ENCODE data around the gene CFAP58. TPM values are rescaled to one million over a fixed set of nuclear protein-coding genes. Genes with fewer than 3 reads are reported as not detected.

The CFAP58 gene
- total and polyA plus RNA-seq, 2 of the 13 experiments (the other 11 are each of a cell fraction or from before 2014, with no cell fraction given), result 0.03 TPM; not detected in 1

DNA sequence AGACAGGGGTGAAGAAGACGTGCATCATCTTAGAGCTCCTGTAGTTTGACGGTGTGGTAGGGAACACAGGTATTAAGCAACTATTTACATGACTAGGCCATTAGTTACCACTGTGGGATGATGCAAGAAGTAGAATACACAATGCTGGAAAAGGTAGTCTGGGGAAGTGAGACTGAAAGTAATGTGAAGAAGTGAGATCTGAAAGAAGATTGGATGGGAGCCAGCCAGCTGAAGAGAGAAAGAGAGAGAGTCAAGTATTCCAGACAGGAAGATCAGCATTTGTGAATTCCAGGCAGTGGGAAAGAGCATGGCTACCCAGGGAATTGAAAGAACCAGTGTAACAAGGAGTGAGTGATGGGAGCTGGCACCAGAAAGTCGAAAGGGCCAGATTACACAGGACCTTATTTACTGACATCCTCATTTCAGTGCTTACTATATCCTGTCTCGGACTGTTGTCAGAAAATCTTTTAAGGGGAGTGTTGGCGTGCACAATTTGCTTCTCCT is 4.0 kb upstream of the CFAP58 start (continued):
- TF ChIP-seq ZNF644 (CRISPR knock-in tag; IDR thresholded peaks at IDR 0.05; ENCODE audit: low read depth) (peak; percentile 77), SIN3B (IDR thresholded peaks at IDR 0.05; ENCODE audit: low read length) (no peak), ZNF296 (CRISPR knock-in tag; conservative IDR thresholded peaks at IDR 0.05) (no peak), AKNA (CRISPR knock-in tag; IDR thresholded peaks at IDR 0.05; ENCODE audit: borderline replicate concordance) (no peak), MBD4 (IDR thresholded peaks at IDR 0.05; ENCODE audit: borderline replicate concordance, low read length) (no peak), GTF3A (CRISPR knock-in tag; conservative IDR thresholded peaks at IDR 0.05) (no peak; the same call in 1 of the 2 replicates), NCOA2 (CRISPR knock-in tag; IDR thresholded peaks at IDR 0.05) (peak; percentile 23; the same call in 1 of the 2 replicates), DNMT3B (CRISPR knock-in tag; conservative IDR thresholded peaks at IDR 0.05) (no peak), RXRA (CRISPR knock-in tag; IDR thresholded peaks at IDR 0.05) (no peak), JUNB (CRISPR knock-in tag; IDR thresholded peaks at IDR 0.05; ENCODE audit: borderline replicate concordance) (0 out of 2 replicates have a peak, but pooled peaks have one; percentile 21), TFDP2 (CRISPR knock-in tag; IDR thresholded peaks at IDR 0.05) (no peak), ISL2 (CRISPR knock-in tag; IDR thresholded peaks at IDR 0.05) (0 out of 2 replicates have a peak, but pooled peaks have one; percentile 29), RFXANK (CRISPR knock-in tag; IDR thresholded peaks at IDR 0.05) (no peak), MXI1 (IDR thresholded peaks at IDR 0.05; ENCODE audit: borderline replicate concordance, low read depth, low read length) (peak; percentile 21; the same call in 1 of the 3 replicates), HMGXB3 (CRISPR knock-in tag; IDR thresholded peaks at IDR 0.05; ENCODE audit: borderline replicate concordance) (peak; percentile 34; the same call in 1 of the 2 replicates)
- TF ChIP-seq, protein P1, sequence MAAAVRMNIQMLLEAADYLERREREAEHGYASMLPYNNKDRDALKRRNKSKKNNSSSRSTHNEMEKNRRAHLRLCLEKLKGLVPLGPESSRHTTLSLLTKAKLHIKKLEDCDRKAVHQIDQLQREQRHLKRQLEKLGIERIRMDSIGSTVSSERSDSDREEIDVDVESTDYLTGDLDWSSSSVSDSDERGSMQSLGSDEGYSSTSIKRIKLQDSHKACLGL (CRISPR knock-in tag; IDR thresholded peaks at IDR 0.05), result no peak
- TF ChIP-seq, protein P2, sequence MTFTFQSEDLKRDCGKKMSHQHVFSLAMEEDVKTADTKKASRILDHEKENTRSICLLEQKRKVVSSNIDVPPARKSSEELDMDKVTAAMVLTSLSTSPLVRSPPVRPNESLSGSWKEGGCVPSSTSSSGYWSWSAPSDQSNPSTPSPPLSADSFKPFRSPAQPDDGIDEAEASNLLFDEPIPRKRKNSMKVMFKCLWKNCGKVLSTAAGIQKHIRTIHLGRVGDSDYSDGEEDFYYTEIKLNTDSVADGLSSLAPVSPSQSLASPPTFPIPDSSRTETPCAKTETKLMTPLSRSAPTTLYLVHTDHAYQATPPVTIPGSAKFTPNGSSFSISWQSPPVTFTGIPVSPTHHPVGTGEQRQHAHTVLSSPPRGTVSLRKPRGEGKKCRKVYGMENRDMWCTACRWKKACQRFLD (CRISPR knock-in tag; IDR thresholded peaks at IDR 0.05; ENCODE audit: borderline replicate concordance), result no peak
